Choroid plexus epithelial cell (primary cell): Measurements from ENCODE around the gene B3GALT6.

Experiments used
- DNase-seq: peaks from one replicate; pipeline ENCODE4 v3.0.0-alpha.2; 2010; ENCODE audit warnings: low read depth
- H3K4me3 ChIP-seq: 2 replicates; pipeline ENCODE4 v1.5.1; 2011; ENCODE audit warnings: low read depth, mild to moderate bottlenecking, control low read depth, low read length, moderate library complexity
- CTCF ChIP-seq: conservative IDR thresholded peaks from 2 replicates; pipeline ENCODE4 v1.5.1; 2011; ENCODE audit warnings: low read depth, mild to moderate bottlenecking, control low read depth, inconsistent platforms, low read length, moderate library complexity

Gene B3GALT6

GRCh38 chr1:1264868-1265272, 32.8 kb downstream of the B3GALT6 start:
- TF ChIP-seq CTCF: peak; percentile 75
- peak; percentile 95 for DNase-seq
- no peak overlapping the region for H3K4me3 ChIP-seq

- H3K4me3 ChIP-seq: no peak overlapping the region
- DNase-seq: no peak
- TF ChIP-seq CTCF: no peak
Measured at GRCh38 chr1:1267488-1268283, 35.6 kb downstream of the B3GALT6 start.

- no peak overlapping the region for H3K4me3 ChIP-seq
- DNase-seq: no peak
- no peak for TF ChIP-seq CTCF
Measured at GRCh38 chr1:1268284-1268682, 36.2 kb downstream of the B3GALT6 start.

- no peak for DNase-seq
- H3K4me3 ChIP-seq: no peak overlapping the region
- no peak for TF ChIP-seq CTCF
Measured at GRCh38 chr1:1270813-1271212, 38.8 kb downstream of the B3GALT6 start.

GRCh38 chr1:1272341-1273208, 40.5 kb downstream of the B3GALT6 start:
- H3K4me3 ChIP-seq: peak overlapping the region; percentile 83
- TF ChIP-seq CTCF: no peak
- no peak for DNase-seq

GRCh38 chr1:1273209-1273511, 41.1 kb downstream of the B3GALT6 start:
- TF ChIP-seq CTCF: no peak
- no peak for DNase-seq

More at GRCh38 chr1:1273209-1273511, 41.1 kb downstream of the B3GALT6 start:
- H3K4me3 ChIP-seq: peak overlapping the region; percentile 83
